ENCODE data around the gene WDR82.

Gene WDR82

DNA sequence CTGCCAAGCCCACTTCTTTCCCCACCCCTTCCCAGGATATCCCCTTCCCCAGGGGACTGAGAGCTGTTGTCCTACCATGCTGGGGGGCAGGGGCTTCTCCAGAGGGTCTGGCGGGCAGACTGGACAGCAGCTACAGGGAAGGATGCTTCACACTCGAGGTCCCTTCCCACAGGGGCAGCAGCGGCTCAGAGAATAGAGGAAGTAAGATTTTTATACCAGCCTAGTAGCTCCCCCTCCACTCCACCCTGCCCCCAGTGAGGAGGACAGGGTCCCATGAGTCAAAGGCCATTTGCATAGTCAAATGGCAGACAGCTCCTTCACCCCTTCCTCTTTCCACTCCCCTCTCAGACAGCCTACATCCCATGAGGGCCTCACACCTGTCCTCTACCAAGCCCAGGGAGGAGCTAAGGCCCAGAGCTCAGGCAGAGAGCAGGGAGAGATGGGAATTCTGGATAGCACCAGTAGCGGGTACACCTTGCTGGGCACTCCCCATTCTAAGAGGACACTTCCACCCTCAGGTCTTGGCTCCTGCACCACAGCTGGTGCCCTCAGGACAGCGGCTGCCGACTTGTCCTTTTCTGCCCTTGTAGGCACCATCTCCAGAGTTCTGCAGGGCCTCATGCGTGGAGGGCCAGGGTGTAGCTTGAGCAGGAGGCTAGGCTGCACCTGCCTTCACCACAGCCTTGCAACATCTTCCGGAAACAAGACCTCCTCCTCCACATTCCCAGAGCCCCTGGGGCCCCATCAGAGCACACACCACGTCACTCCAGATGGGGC, 52.8 kb downstream of the WDR82 start, which contains the start of gene TLR9:
Gene TLR9 (minus strand): TSS at position 194 of the 777 bp plus-strand sequence. CDS start 116 bp downstream, at position 78.
- DNase-seq (ENCODE audit: low read depth in 1 of 2, low spot score in 1 of 2), result no peak

DNA sequence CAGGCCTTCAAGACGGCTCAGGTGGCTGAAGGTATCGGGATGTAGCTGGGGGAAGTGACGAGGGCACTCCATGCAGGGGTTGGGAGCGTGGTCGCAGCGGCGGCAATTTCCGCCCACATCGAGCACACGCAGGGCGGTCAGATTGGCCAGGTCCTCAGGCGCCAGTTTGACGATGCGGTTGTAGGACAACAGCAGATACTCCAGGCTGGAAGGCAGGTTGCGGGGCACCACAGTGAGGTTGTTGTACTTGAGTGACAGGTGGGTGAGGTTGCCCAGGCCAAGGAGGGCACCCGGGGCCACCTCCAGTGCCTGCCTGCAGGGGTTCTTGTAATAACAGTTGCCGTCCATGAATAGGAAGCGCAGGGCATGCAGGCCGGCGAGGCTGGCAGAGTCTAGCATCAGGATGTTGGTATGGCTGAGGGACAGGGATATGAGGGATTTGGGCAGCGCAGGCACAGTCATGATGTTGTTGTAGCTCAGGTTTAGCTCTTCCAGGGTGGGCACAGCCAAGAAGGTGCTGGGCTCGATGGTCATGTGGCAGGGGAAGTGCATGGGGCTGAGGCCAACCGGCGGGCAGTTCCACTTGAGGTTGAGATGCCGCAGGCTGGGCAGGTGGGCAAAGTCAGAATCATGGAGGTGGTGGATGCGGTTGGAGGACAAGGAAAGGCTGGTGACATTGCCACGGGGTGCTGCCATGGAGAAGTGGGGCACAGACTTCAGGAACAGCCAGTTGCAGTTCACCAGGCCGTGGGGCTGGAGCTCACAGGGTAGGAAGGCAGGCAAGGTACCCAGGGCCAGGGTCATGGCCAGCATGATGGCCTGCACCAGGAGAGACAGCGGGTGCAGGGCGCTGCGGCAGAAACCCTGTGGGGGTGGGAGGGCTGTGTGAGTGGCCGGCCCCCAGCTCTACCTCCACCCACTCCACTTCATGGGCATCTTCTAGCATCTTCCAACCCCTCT, 54.7 kb downstream of the WDR82 start:
- DNase-seq (ENCODE audit: low read depth in 1 of 2, low spot score in 1 of 2), result no peak

DNA sequence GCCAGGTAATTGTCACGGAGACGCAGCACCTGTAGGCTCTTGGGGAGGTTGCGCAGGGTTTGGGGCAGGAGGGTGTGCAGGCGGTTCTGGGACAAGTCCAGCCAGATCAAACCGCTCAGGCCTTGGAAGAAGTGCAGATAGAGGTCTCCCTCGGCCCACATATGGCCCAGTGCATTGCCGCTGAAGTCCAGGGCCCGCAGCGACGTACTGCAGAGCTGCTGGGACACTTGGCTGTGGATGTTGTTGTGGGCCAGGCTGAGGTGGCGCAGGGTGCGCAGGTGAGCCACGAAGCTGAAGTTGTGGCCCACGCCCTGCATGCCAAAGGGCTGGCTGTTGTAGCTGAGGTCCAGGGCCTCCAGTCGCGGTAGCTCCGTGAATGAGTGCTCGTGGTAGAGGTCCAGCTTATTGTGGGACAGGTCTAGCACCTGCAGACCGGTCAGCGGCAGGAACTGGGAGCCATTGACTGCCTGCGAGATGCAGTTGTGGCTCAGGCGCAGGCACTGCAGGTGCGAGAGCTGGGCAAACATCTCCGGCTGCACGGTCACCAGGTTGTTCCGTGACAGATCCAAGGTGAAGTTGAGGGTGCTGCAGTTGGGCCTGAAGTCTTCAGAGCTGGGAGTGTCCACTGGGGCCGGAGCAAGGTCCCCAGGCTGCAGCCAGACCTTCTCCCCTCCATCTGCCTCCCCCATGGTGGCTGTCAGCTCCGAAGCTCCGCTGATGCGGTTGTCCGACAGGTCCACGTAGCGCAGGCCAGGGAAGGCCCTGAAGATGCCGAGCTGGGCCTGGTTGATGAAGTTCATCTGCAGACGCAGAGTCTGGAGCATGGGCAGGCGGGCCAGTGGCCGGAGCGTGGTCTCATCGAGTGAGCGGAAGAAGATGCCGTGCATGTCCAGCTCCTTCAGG, 55.9 kb downstream of the WDR82 start:
- no peak for DNase-seq (ENCODE audit: low read depth in 1 of 2, low spot score in 1 of 2)

DNA sequence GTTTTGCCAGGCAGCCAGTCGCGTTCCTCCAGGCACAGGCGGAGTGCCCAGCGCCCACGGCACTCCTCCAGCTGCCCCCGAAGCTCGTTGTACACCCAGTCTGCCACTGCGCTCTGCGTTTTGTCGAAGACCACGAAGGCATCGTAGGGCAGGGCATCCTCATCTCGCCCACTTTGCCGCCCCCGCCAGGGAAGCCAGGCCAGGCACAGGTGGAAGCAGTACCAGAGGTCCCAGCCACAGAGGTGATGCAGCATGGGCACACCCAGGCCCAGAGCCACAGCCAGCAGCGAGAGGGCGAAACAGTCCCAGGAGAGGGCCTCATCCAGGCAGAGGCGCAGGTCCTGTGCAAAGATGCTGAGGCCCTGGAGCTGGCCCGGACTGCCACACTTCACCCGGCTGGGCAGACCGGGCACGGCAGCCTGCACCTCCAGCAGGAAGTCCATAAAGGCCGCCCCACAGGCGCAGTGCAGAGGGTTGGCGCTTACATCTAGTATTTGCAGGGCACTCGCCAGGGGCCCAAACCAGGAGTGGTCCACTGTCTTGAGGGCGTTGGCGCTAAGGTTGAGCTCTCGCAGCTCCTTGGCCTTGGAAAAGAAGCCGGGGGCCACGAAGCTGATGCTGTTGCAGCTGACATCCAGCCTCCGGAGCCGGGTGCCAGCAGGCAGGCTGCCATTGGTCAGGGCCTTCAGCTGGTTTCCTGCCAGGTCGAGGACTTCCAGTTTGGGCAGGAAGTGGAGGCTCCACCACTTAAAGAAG, 56.7 kb downstream of the WDR82 start:
- DNase-seq (ENCODE audit: low read depth in 1 of 2, low spot score in 1 of 2), result peak in 1 of 2 donors; percentile 48

DNA sequence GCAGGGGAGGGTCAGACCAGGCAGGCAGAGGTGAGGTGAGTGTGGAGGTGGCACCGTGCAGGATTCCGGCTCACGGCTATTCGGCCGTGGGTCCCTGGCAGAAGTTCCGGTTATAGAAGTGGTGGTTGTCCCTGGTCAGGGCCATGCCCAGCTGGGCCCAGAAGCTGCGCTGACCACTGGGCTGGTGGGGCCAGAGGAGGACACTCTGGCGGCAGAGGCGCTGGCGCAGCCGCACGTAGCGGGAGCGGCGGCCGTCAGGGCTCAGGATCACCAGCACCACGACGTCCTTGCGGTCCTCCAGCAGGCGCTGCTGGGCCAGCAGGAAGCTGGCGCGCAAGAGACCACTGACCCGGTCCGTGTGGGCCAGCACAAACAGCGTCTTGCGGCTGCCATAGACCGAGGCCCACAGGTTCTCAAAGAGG, 57.3 kb downstream of the WDR82 start:
- no peak for DNase-seq (ENCODE audit: low read depth in 1 of 2, low spot score in 1 of 2)

DNA sequence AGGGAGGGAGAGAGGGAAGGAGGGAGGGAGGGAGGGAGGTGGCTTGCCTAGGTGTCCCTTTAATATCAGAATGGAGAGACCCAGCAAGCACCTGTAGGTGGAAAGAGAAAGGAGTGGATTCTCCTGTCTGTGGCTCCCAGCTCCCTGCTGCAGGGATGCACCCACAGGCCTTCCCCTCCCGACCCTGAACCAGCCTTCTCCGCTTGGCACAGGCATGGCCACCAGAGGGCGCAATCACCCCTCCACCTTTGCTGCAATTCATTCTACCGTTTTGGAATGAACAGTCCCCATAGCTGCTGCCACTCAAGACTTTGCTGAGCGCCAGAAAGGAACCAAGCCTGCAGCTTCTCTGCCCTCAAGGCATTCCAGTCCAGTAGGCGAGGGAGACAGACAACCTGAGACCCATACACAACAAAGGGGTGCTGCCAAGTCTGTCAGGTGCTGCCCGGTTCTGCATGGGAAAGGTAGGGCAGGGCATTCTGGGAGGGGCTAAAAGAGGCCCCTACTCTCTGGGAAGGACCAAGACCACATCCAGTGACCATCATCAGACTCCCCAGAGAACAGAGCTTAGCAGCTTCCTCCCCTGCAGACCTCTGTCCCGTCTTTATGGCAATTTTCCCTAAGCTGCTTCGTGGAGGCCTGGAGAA, 57.9 kb downstream of the WDR82 start:
- DNase-seq (ENCODE audit: low read depth in 1 of 2, low spot score in 1 of 2), result peak; percentile 78 to 88

DNA sequence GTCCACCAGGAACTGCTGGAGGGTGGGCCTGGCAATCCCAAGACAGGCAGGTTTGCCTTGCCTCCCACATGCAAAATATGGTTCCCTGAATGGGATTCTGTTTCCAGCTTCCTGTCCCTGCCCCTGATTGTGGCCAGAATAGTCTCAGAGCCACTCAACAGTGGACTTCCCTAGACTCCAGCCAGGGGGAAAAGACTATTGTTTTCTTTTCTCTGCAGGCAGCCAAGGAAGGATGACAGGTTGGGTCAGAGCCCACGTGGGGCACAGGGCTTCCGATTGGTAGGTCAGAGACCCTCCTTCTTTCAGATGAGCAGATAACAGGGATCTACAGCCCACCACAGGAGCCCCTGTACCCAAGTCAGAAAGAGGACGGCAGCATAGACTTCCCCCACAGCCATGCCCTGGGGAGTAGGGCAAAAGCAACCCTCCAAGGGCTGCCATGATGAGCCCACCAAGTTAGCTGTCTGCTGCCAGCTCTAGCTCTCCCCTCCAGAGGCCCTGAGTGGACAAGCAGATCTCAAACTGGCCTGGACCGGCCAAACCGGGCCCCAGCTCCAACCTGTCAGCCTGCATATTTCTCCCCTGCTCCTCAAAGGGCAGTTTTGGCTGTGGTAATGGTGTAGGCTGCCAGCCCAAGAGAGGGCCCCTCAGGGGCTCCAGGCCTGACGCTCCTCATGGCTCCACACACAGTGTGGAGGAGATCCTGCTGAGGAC, 59.4 kb downstream of the WDR82 start:
- DNase-seq (ENCODE audit: low read depth in 1 of 2, low spot score in 1 of 2), result no peak

GRCh38 chr3:52218454-52218853, 60.0 kb downstream of the WDR82 start:
- DNase-seq (ENCODE audit: low read depth in 1 of 2, low spot score in 1 of 2), result no peak

DNA sequence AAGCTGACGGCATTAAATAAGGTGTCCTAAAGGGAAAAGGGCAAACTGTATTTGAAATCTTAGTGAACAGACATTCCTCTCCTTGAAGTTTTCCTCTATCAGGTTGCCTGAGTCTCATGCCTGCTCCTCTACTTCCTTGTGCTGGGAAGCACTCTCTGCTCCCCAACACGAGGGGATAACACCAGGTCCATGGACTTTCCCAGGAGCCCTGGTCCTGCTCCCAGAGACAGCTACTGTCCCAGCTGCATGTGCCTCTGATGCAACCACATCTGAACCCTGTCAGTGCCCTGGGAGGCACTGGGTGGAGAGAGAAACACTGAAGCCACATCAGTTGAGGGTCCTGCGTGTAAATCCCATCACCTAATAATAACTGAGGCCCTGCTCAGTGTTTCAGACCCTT, 60.4 kb downstream of the WDR82 start:
- DNase-seq (ENCODE audit: low read depth in 1 of 2, low spot score in 1 of 2), result no peak

DNA sequence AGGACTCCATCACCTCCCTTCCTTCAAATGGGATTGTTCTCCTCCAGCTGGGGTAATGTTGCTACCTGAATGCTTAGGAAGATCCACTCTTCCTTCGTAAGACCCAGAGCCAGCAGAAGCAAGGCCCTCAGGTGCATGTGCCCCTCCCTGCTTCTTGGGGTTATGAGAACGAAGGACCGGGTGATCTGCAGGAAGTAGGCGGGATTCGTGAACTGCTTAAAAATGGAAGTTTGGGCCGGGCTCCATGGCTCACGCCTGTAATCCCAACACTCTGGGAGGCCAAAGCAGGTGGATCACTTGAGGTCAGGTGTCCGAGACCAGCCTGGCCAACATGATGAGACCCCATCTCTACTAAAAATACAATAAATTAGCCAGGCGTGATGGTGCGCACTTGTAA, 61.0 kb downstream of the WDR82 start:
- DNase-seq (ENCODE audit: low read depth in 1 of 2, low spot score in 1 of 2), result no peak

- DNase-seq (ENCODE audit: low read depth in 1 of 2, low spot score in 1 of 2), result peak in 1 of 2 donors; percentile 47
Measured at GRCh38 chr3:52216585-52217408, 61.7 kb downstream of the WDR82 start.

DNA sequence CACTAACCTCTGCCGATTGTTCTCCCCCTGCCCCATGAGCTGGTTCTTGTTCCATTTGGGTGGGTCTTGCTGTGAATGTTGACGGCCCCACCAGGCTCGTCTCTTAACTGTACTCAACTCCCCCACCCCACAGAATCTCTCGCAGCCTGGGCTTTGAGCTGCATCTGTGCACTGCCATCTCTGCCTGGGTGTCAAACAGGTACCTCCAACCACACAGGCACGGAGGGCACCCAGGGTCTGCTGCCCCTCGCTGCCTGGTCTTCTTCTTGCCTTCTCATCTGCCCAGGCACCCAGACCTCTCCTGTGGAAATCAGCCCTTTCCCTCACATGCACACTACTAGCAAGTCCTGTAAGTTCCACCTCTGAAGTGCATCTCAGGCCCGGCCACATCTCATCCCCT, 63.1 kb downstream of the WDR82 start:
- DNase-seq (ENCODE audit: low read depth in 1 of 2, low spot score in 1 of 2), result no peak

DNA sequence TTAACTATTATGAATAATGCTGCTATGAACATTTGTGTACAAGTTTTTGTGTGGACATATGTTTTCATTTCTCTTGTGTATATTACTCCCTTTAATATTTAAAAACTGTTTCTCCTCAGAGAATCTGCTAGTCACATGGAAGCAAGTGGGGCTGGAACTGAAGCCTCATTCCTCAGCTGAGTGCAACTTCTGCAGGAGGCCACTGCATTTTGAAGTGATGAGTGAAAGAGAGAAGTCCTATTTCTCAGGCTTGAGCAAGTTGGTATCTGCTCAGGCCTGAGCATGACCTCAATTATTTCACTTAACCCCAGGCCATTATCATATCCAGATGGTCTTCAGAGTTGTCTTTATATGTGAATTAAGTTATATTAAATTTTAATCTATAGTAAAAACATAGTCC, 64.5 kb downstream of the WDR82 start:
- no peak for DNase-seq (ENCODE audit: low read depth in 1 of 2, low spot score in 1 of 2)

- no peak for DNase-seq (ENCODE audit: low read depth in 1 of 2, low spot score in 1 of 2)
Measured at GRCh38 chr3:52213005-52213404, 65.4 kb downstream of the WDR82 start.

GRCh38 chr3:52211268-52211891, 67.1 kb downstream of the WDR82 start:
- DNase-seq (ENCODE audit: low read depth in 1 of 2, low spot score in 1 of 2), result no peak

- no peak for DNase-seq (ENCODE audit: low read depth in 1 of 2, low spot score in 1 of 2)
Measured at GRCh38 chr3:52210550-52211046, 67.9 kb downstream of the WDR82 start.

DNA sequence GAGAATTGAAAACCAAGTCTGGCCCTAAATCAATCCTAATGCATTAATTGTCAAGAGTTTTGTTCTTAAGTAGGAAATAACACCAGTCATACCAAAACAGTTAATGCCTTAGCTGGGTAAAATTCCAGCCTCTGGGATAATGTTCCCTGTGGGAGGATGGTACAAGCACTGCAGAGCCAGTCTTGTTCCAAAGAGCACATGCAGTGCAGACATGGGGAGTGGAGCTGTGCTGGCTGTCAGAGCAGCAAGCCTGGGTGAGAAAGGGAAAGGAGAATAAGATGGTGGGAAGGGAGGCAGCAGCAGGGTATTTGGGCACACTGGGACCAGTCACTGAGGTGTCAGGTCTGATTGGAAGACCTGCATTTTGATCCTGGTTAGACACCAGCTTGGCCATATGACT, 68.4 kb downstream of the WDR82 start:
- no peak for DNase-seq (ENCODE audit: low read depth in 1 of 2, low spot score in 1 of 2)

DNA sequence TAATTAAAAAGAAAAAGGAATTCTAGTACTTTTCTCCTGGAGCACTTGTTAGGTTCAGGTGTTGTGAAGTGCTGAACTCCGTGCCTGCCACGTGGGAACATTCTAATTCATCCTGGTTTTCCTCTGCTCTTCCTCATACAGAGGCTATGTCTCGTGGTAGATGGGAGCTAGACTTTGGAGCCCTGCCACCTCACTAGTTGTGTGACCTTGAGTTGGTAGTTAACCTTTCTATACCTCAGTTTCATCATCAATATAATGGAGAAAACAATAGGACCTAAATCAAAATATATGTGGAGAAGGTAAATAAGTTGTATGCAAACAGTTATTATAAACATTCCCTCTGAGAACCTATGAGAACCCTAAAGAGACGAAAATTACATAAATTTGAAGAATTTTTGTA, 69.9 kb downstream of the WDR82 start:
- no peak for DNase-seq (ENCODE audit: low read depth in 1 of 2, low spot score in 1 of 2)

All from activated T-helper 1 cell treated with anti-CD3 and anti-CD28 coated beads, Interleukin-2, amount 50 U/mL, for 16 hours (primary cell).